HepG2 (cell line): ENCODE data around the gene CUL7.

Experiments
- ATF7 ChIP-seq, 2 experiments: fragments of 450-650 bp in 1 of 2; sonication (generic) in 1 of 2; formaldehyde crosslinking in 1 of 2; IDR thresholded peaks; 2 replicates each; pipeline versions ENCODE4 v1.4.0 to v1.6.1; 2016 to 2020; ENCODE audit warnings: antibody characterized with exemption in 1 of 2, mild to moderate bottlenecking in 1 of 2, missing genetic modification reagents in 1 of 2
- CREB1 ChIP-seq, 2 experiments: fragments of 450-650 bp in 1 of 2; IDR thresholded peaks; 2 replicates each; pipeline ENCODE4 v1.6.1; 2016 to 2017; ENCODE audit warnings: control low read depth in 1 of 2, mild to moderate bottlenecking in 1 of 2, missing compliant biosample characterization in 1 of 2, missing genetic modification characterization in 1 of 2
- CSRNP1 ChIP-seq: sonication (generic); formaldehyde crosslinking; IDR thresholded peaks from 2 replicates; pipeline ENCODE4 v1.8.1; 2023; ENCODE audit warnings: mild to moderate bottlenecking, missing genetic modification reagents
- EP300 ChIP-seq, 3 experiments: sonication (generic) in 1 of 3; formaldehyde crosslinking in 1 of 3; IDR thresholded peaks; 2 replicates each; pipeline versions ENCODE4 v1.5.1 to v1.6.1; 2011 to 2020; ENCODE audit warnings: low read depth in 2 of 3, low read length in 2 of 3, borderline replicate concordance in 1 of 3, improper control_type of control experiment in 1 of 3, mild to moderate bottlenecking in 1 of 3, missing genetic modification reagents in 1 of 3, moderate library complexity in 1 of 3
- EZH2 ChIP-seq: conservative IDR thresholded peaks from 2 replicates; pipeline ENCODE4 v1.6.1; 2012; ENCODE audit warnings: mild to moderate bottlenecking, low read depth, low read length, moderate library complexity
- FOSL2 ChIP-seq: sonication (generic); formaldehyde crosslinking; IDR thresholded peaks from 2 replicates; pipeline ENCODE4 v1.4.0; 2020; ENCODE audit warnings: missing genetic modification reagents
- IRF9 ChIP-seq: sonication (generic); formaldehyde crosslinking; IDR thresholded peaks from 2 replicates; pipeline ENCODE4 v1.8.0; 2022; ENCODE audit warnings: missing genetic modification reagents, mild to moderate bottlenecking, borderline replicate concordance
- TRIM24 ChIP-seq: sonication (generic); formaldehyde crosslinking; IDR thresholded peaks from 2 replicates; pipeline ENCODE4 v1.8.0; 2022; ENCODE audit warnings: mild to moderate bottlenecking, missing genetic modification reagents
- YY1 ChIP-seq: IDR thresholded peaks from 2 replicates; pipeline ENCODE4 v1.6.1; 2011; ENCODE audit warnings: low read length, low read depth, moderate library complexity, mild to moderate bottlenecking; ENCODE audit not compliant: insufficient read depth, insufficient replicate concordance
- ZKSCAN8 ChIP-seq: IDR thresholded peaks from 2 replicates; pipeline ENCODE4 v1.6.1; 2016; ENCODE audit warnings: borderline replicate concordance, missing genetic modification reagents, missing compliant biosample characterization
- ZNF512 ChIP-seq: sonication (generic); formaldehyde crosslinking; IDR thresholded peaks from 2 replicates; pipeline ENCODE4 v1.4.0; 2020; ENCODE audit warnings: mild to moderate bottlenecking, missing genetic modification reagents
- ZNF646 ChIP-seq: sonication (generic); formaldehyde crosslinking; IDR thresholded peaks from 2 replicates; pipeline ENCODE4 v1.9.0; 2021; ENCODE audit warnings: mild to moderate bottlenecking, missing genetic modification reagents
- ZNF737 ChIP-seq: sonication (generic); formaldehyde crosslinking; IDR thresholded peaks from 2 replicates; pipeline ENCODE4 v1.5.0; 2020; ENCODE audit warnings: missing genetic modification reagents, mild to moderate bottlenecking, borderline replicate concordance
- ZSCAN9 ChIP-seq: IDR thresholded peaks from 2 replicates; pipeline ENCODE4 v1.6.1; 2016; ENCODE audit warnings: borderline replicate concordance

GRCh38 chr6:43020052-43020705 is 33.5 kb downstream of the CUL7 start:
- TF ChIP-seq ZNF737 (CRISPR knock-in tag) (no peak), FOSL2 (no peak), ZNF646 (CRISPR knock-in tag) (no peak), IRF9 (CRISPR knock-in tag) (no peak), TRIM24 (CRISPR knock-in tag) (no peak), CSRNP1 (CRISPR knock-in tag) (no peak), YY1 (no peak), EP300 (IDR thresholded peaks at IDR 0.05; ENCODE audit: low read depth in 2 of 2, low read length in 2 of 2) (no peak), EP300 (CRISPR knock-in tag; IDR thresholded peaks at IDR 0.05; ENCODE audit: borderline replicate concordance) (no peak), CREB1 (IDR thresholded peaks at IDR 0.05) (no peak), CREB1 (CRISPR knock-in tag; IDR thresholded peaks at IDR 0.05) (no peak), EZH2 (no peak), ZKSCAN8 (CRISPR knock-in tag) (no peak), ZNF512 (CRISPR knock-in tag) (no peak), ZSCAN9 (CRISPR knock-in tag) (no peak), ATF7 (IDR thresholded peaks at IDR 0.05) (no peak), ATF7 (CRISPR knock-in tag; IDR thresholded peaks at IDR 0.05) (no peak)
